ENCODE data around the gene AKAP13. TPM values are rescaled to one million over a fixed set of nuclear protein-coding genes. Genes with fewer than 3 reads are reported as not detected.

Gene AKAP13
- total RNA-seq, 1 donor from 2014 or later = 184 TPM

DNA sequence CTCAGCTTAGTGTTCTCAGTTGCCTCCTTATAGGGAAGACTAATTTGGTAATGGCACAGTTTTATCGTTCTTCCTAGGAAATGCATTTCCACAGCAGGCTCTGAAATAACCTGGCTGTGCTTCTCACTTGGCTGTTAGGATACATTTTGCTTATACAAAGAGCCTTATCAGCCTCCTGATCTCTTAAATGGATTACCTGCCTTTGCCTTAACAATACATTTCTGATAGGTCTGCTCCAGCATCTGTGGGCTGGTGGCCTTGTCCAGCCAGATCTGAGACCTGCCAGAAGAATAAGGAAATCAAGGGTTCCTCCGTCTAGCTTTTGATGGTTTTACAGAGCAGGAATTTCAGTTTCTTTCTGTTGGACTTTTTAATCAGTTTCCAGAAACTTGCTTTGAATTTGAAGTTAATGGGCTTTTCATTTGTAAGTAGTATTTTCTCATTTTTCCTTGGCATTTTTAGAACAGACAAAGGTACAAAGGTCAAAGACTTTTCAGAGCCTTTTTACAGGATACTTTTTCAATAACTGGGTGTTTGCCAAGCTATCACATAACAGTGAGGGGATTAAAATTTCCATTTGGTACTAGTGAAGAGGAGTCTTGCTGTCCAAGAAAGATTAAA lies 116.3 kb downstream of the AKAP13 start:
- no peak for DNase-seq (ENCODE audit: low spot score)

DNA sequence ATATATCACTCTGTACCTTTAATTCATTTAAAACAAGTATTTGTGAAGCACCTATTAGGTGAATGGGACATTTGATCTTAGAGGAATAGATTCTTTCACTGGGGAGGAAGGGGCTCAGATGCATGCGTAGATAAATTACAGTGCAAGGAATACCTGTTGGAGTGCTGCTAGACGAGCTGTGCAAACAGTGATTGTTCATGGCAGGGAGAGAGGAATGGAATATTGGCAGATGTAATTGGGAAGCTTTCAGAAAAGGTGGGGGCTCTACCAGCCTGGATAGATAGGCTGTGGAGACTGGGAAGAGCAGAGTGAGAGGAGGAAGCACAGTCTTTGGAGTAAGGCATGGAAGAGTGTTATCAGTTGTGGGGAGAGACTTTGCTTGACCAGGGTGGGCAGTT lies 116.8 kb downstream of the AKAP13 start:
- no peak for DNase-seq (ENCODE audit: low spot score)

DNA sequence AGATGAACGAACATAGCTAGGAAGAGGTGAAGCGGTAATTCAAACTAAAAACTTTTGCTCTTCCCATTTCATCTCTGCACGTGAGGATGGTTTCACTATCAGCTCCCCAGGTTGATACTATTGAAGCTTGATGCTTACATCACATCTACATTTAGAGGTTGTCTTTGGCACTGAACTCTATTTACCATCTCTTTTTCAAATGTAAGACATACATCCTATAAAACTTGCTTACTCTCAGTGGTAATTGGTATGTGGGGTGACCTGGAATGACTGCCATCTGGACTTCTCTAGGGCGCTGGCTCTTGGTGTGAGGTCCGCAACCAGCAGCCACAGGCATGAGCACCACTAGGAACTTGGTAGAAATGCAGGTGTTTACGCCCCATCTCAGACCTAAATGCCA lies 118.1 kb downstream of the AKAP13 start:
- DNase-seq (ENCODE audit: low spot score) = no peak

DNA sequence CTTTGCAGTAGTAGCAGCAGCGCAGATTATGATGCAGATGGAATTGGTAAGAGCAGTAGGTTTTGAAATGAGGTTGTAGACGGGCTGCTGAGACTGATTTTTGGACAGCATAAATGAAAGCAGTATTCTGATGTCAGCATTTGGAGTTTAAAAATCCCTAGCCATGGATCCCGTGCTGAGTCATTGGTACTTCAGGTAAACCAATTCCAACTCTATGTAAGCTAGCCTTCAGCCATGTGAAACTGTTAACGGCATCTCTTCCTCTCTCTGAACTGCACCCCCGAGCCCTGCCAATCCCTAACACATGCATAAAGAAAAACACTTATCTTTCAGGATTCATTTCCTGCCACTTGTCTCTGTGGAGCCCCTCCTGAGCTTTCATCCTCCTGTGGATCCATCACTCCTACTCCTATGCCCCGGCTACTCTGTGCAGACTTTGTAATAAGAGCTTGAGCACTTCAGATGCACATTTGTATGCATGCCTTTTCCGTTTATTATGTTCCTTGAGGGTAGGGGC lies 119.0 kb downstream of the AKAP13 start:
- no peak for DNase-seq (ENCODE audit: low spot score)

DNA sequence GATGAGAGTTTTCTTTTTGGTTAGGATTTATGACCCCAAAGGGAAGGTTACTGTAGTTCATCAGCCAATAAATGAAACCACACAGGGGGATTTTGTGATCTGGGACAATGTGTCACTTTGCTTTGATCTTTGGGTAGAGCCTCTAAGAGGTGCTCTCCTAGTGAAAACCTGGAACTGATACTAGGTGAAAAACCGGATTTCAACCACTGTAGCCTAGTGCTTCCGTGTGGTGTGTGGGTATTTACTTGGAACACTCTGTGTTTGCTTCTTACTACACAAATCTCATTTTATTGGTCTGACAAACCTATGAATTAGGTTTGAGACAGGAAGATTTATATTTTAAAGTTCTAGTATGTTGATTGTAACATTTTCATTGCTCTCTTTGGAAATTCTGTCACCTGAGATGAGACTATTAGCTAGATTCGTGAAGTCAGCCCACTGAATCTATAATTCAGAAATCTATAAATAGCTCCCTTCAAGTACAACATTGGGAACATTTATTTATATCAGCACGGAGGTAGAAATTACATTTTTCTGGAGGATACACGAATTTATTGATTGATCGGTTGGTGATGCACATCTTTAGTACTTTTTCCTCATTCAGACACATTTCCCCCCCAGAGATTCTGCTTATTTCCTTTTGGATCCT lies 119.8 kb downstream of the AKAP13 start:
- DNase-seq (ENCODE audit: low spot score) = no peak

DNA sequence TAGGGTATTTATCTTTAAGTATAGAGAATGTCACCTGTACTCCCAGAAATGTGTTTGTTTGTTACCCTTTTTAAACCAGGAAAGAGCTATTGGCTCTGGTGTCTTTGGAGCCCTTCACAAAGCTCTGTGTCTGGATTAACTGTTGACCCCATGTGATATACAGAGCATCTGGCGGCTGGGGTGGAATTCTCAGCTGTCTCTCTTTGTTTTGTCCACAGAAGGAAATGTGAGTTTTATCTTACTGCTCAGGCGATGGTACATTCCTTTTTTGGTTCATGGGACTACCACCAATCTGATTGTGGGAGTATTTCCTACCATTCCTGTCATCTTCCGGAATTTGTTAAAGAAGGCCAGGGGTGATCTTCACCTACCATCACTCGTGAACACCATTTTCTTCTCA lies 120.3 kb downstream of the AKAP13 start:
- DNase-seq (ENCODE audit: low spot score) = peak; percentile 31

DNA sequence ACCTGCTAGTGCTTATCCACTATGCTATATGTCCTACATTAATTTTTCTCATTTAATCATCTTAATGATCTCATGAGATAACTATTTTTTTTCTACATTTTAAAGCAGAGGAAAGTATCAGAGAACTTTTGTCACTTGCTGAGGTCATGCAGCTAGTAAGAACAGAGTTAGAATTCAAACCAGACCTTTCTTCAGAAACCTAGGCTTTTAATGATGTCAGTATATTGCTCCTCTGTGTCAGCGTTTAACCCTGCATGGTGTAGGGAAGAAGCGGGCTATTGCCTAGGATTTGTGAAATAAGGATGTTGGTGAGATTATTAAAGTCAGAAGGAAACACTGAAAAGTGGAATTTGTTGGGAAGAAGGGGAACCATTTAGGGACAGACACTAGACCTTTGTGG lies 121.2 kb downstream of the AKAP13 start:
- DNase-seq (ENCODE audit: low spot score) = no peak

DNA sequence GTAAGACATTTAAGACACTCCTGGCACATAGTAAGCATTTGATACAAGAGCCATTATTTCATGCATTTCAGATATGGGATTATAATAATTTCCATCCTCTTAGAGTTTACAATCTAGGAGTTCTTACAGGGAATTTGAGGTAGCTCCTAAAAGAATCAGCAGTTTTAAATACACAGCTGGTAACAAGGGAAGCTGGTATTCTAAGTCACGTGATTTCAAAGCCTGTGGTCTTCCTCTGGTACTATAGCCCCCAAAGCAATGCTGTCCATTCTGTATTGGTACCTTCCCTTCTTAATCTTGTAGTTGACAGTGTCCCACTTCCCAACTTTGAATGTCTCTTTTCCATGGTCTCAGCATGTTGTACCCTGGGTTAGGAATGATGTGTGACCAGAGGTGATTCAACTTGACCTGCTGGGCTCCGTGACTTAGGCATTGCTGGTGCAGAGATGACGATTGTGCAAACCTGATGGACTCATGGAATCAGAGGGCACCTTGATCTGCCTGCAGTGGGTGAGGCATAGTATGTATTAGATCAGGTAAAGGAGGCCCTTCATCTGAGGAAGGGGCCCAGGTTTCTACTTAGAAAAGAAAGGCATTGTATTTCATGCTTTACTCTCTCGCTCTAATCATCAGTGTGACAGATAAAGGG lies 122.9 kb downstream of the AKAP13 start:
- DNase-seq (ENCODE audit: low spot score) = no peak

DNA sequence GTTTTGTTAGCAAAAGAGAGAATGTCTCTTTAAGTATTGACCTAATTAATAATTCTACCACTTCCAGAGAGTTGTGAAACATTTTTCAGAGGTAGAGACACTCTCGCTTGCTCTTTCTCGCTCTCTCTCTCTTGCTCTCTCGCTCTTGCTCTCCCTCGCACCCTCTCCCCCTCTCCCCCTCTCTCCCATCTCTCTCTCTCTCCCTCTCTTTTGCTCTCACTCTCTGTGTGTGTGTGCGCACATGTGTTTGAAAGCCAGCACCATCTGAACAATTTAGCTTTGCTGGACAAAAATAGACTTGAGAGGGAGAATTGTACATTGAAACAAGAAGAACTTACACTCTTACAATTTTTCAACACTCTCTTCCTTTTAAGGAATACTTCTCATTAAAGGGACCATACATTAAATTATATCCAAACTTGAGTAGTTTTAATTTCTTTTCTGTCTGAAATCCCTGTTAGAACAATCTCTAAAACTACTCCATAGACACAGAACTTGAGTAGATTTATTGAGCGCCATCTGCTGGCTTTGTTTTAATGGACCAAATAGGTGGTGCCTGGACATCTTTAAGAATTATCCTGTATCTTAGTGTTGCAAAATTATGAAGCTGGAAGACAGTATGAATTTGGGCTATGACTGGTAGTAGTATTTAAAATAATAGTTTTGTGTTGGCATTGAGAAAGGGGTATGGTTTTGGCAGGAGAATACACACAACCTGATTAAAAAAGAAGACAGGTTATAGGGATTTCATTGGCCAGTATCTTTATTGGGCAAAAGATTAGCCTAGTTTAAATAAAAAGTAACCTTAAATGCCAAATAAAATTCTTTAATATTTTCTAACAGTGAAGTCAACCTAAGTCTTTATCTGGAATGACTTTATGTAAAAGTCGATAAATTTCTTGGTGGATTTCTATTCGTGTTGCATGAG lies 124.6 kb downstream of the AKAP13 start:
- peak; percentile 65 for DNase-seq (ENCODE audit: low spot score)

DNA sequence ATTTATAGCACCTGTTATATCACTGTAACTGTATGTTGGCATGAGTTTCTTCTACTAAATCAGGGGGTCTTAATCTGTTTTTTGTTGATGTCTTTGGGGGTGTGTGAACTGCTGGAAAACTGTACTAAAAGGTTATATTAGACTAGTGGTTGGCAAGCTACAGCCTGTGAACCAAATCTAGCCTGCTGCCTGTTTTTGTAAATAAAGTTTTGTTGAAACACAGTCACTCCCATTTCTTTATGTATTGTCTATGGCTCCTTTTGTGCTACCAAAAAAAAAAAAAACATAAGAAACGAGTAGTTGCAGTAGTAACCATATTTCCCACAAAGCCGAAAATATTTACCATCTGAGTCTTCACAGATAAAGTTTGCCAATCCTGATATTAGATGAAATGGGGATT lies 126.7 kb downstream of the AKAP13 start:
- DNase-seq (ENCODE audit: low spot score) = no peak

DNA sequence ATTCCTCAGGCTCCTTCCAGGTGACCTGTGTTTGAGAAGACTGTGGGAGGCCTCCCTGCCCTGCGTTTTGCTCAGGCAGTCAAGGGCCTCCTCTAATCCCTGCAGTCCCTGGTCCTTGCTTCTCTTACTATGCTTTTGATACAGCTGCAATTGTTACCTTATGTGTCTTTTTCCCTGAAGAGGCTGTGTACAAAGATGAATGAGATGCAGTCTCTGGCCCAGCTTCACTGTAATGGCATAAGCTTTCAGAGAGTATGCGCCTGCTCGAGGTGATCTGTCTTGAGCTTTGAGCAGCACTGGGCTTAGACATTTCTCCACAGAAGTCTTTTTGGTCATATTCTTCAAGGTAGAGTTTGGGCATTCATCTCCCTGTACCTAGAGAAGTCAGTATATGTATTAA lies 129.6 kb downstream of the AKAP13 start:
- no peak for DNase-seq (ENCODE audit: low spot score)

DNA sequence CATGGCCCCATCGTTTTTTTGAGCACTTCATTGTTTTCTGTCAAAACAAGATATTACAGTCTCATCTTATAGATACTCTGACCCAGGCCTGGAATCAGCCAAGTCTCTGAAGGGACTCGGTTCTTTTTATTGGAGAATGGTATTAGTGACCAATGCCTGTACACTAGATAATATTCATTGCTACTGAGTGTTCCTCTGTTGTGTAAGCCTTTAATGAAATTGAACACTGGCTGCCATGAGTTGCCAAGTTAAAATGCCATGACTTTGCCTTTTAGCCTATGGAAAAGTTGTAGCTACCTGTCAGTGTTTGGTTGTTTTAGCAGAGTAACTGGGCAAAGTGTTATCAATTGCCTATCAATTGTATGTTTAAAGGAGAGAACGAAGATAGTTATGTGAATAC lies 134.0 kb downstream of the AKAP13 start:
- no peak for DNase-seq (ENCODE audit: low spot score)

DNA sequence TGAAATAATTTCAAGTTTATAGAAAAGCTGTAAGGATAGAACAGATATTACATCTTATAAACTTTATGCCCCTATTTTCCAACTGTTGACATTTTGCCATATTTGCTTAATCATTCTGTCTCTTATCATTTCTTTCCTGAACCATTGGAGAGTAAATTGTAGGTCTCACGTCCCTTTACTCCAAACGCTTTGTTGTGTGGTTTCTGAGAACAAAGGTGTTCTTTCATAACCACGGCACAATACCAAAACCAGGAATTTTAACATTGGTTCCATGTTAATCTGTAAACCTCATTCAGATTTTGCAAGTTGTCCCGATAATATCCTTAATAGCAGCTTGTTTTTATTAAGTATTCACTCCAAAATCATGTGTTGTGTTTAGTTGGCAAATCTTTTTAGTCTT lies 134.8 kb downstream of the AKAP13 start:
- no peak for DNase-seq (ENCODE audit: low spot score)

DNA sequence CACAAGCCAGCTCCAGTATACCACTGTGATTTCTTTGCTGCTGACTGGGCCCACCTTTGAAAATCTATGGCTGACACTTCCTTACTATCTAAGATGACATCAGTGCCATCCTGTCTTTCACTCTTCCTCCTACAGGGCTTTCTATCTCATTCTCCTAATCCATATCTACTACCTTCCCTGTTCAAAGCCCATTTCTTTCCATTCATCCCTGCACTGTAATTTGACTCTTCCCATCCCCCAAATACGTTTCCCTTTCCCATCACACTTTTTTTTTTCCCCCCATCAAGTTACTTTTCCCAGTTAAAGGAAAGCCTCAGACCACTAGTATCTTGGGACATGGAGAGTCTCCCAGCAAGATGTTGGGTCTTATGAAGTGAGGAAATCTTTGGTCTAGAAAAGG lies 136.7 kb downstream of the AKAP13 start:
- DNase-seq (ENCODE audit: low spot score) = no peak

DNA sequence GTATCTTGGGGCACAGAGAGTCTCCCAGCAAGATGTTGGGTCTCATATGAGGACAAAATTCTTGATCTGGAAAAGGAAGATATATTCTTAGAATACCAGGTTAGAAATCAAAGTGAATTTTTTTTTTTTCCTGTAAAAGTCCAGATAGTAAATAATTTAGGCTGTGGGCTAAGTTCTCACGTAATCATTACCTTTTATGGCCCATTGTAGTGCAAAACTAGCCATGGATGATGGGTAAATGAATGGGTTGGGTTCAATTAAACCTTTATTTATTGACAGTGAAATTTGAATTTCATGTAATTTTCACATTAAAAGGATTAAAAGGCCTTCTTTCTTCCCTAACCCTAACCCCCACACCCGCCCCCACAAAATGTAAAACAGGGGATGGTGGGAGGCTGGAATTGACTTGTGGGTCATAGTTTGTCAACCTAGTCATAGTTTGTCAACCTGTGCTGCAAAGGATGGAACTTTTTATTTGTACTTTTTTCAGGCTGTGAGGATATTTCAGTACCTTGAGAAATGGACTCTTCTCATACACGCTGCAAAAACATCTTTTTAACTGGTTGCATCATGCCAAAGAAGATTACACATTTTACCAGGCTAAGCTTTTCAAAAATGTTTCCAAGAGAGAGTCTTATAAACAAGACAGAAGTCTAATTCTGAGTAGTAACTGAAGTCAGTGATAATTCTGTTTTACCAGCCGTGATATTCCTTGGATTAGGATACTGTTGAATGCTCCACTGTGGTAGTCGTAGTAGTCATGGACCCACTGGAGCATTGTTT lies 138.8 kb downstream of the AKAP13 start:
- DNase-seq (ENCODE audit: low spot score) = no peak

DNA sequence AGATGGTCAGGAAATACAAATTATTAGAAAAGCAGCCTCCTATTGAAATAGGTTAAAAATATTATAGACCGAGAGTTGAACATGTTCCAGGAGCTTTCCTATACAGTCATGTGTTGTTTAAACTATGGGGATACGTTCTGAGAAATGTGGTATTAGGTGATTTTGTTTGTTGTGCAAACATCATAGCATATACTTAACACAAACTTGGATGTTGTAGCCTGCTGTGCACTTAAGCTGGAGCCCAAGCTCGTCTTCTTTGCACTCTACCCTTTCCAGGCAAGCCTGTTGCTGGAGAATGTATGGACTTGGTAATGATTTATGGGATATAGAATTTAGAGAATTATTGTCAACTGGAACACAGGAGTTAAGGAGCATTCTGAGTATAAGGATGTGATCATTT lies 140.2 kb downstream of the AKAP13 start:
- DNase-seq (ENCODE audit: low spot score) = no peak

DNA sequence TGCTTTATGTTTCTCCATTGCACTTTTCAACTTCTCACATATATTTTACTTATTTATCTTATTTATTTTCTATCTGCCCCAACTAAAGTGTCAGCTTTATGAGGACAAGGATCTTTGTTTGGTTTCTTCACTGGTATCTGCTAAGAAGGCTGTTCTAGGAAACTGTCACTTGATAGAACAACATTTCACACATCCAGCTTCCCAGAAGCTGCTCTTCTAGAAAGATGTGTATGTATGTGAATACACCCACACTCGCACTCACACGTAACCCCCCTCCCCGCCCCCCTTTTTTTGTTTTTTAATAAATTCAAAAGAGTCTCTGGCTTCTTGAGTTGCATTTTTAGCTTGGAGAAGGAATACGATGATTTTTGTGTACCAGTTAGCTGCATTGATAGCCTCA lies 143.1 kb downstream of the AKAP13 start:
- no peak for DNase-seq (ENCODE audit: low spot score)

DNA sequence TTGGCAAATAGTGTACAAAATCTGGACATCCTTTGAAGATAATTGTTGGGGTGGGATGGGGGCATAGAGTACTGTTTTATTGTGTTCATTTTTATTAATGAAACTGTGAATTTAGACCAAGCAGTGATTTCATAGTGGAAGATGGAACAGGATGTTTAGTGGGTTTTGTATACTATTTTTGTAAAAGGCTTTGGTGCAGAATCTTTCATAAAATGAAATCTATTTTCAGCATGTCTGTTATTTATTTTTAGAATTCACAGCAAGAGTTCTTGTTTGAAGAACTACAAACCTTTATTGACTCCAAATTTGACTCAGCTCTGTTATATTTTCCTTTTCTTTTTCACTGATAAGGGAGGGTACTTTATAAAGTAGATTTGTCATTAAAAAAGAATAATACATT lies 145.4 kb downstream of the AKAP13 start:
- DNase-seq (ENCODE audit: low spot score) = no peak

DNA sequence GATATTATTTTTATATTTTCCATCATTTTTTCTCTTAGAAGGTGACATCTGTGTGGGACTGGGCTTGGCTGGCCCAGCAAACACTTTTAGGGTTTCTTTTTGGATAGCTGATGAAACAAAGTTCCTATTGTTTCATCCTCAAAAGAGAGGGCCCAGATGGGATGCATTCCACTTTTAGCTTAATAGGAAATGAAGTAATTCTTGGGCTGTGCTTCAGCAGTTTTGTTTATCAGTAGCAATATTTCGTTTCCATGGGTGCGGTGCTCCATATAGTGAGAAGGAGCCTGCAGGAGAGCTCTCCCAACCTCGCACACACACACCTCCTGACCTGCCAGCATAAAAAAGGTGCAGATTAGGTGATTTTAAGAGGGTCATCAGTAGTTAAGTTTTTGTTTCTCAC lies 147.5 kb downstream of the AKAP13 start:
- no peak for DNase-seq (ENCODE audit: low spot score)

DNA sequence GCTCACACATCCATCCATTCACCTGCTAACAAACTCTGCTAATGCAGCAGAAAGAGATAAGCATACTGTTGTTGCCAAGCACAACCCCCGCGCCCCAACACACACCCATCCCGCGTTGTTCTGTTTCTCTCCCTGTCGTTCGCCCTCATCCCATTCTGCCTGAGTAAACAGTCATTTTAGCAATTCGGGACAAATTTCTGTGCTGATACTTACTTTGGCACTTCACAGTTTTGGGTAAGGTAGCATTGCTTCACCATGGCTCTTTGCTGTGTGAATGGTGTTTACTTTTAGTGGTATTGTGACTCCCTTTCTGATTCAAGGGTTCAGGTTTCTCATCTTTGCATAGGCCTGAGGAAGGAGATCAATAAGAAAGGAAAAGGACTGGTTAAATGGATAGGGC lies 149.7 kb downstream of the AKAP13 start:
- DNase-seq (ENCODE audit: low spot score) = no peak

DNA sequence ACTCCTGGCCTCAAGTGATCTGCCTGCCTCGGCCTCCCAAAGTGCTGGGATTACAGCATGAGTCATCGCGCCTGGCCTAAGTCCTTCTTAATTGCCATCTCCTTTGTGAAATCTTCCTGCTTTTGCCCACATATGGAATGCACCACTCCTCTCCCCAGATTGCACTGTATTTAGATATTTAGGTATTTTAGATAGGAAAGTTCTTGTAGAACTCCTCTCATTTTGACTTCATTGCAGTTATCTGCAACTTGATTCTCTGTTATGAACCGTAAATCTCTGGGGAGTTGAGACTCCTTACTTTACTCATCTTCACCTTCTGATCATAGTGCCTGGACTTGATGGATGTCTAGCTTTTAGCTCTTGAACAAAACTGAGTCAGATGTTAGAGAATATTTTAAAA lies 150.7 kb downstream of the AKAP13 start:
- no peak for DNase-seq (ENCODE audit: low spot score)
